Ishikawa (cell line): Measurements from ENCODE around the gene RYR3.

ENCODE experiments used
- CEBPB ChIP-seq: IDR thresholded peaks from 2 replicates; pipeline ENCODE4 v1.6.1; 2012
- CREB1 ChIP-seq: IDR thresholded peaks from 2 replicates; pipeline ENCODE4 v1.6.1; 2012; ENCODE audit warnings: low read depth
- EP300 ChIP-seq: IDR thresholded peaks from 2 replicates; pipeline ENCODE4 v1.6.1; 2012; ENCODE audit warnings: borderline replicate concordance
- FOXM1 ChIP-seq: IDR thresholded peaks from 2 replicates; pipeline ENCODE4 v1.6.1; 2012; ENCODE audit warnings: low read depth, borderline replicate concordance
- MAX ChIP-seq: IDR thresholded peaks from 2 replicates; pipeline ENCODE4 v1.6.1; 2012
- NFIC ChIP-seq: IDR thresholded peaks from 2 replicates; pipeline ENCODE4 v1.6.1; 2012
- RAD21 ChIP-seq: IDR thresholded peaks from 2 replicates; pipeline ENCODE4 v1.6.1; 2012; ENCODE audit warnings: low read depth
- TAF1 ChIP-seq: IDR thresholded peaks from 2 replicates; pipeline ENCODE4 v1.6.1; 2012; ENCODE audit warnings: low read depth, mild to moderate bottlenecking
- TCF12 ChIP-seq: IDR thresholded peaks from 2 replicates; pipeline ENCODE4 v1.6.1; 2012; ENCODE audit warnings: low read depth
- TEAD4 ChIP-seq: IDR thresholded peaks from 2 replicates; pipeline ENCODE4 v1.6.1; 2012
- YY1 ChIP-seq: IDR thresholded peaks from 2 replicates; pipeline ENCODE4 v1.6.1; 2012; ENCODE audit warnings: low read depth
- ZBTB7A ChIP-seq: IDR thresholded peaks from 2 replicates; pipeline ENCODE4 v1.6.1; 2012; ENCODE audit warnings: low read depth
- TF ChIP-seq, protein P1 (sequence below): IDR thresholded peaks from 2 replicates; pipeline ENCODE4 v1.6.1; 2012; ENCODE audit warnings: low read depth, mild to moderate bottlenecking
- TF ChIP-seq, protein P2 (sequence below): IDR thresholded peaks from 2 replicates; pipeline ENCODE4 v1.6.1; 2012

DNA sequence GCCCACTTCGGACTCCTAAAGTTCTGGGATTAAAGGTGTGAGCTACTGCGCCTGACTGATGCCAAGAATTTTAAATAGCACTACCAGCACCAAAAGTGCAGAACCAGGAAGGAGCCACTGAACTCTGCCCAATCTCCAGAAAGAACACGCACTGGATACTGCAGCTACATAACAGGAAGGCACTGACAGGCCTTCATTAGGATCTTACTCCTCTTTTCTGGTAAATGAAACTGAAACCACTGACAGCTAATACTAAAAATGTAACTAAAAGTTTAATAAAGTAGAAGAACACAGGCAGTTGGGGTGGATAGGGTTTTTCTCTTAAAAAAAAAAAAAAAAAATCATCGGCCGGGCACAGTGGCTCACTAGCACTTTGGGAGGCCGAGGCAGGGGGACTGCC lies 583.4 kb downstream of the RYR3 start:
- no peak for TF ChIP-seq TAF1
- TF ChIP-seq EP300: no peak
- no peak for TF ChIP-seq YY1
- TF ChIP-seq MAX: no peak
- TF ChIP-seq, protein P1, sequence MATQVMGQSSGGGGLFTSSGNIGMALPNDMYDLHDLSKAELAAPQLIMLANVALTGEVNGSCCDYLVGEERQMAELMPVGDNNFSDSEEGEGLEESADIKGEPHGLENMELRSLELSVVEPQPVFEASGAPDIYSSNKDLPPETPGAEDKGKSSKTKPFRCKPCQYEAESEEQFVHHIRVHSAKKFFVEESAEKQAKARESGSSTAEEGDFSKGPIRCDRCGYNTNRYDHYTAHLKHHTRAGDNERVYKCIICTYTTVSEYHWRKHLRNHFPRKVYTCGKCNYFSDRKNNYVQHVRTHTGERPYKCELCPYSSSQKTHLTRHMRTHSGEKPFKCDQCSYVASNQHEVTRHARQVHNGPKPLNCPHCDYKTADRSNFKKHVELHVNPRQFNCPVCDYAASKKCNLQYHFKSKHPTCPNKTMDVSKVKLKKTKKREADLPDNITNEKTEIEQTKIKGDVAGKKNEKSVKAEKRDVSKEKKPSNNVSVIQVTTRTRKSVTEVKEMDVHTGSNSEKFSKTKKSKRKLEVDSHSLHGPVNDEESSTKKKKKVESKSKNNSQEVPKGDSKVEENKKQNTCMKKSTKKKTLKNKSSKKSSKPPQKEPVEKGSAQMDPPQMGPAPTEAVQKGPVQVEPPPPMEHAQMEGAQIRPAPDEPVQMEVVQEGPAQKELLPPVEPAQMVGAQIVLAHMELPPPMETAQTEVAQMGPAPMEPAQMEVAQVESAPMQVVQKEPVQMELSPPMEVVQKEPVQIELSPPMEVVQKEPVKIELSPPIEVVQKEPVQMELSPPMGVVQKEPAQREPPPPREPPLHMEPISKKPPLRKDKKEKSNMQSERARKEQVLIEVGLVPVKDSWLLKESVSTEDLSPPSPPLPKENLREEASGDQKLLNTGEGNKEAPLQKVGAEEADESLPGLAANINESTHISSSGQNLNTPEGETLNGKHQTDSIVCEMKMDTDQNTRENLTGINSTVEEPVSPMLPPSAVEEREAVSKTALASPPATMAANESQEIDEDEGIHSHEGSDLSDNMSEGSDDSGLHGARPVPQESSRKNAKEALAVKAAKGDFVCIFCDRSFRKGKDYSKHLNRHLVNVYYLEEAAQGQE: no peak
- TF ChIP-seq NFIC: no peak
- TF ChIP-seq CREB1: no peak
- TF ChIP-seq TCF12: no peak
- TF ChIP-seq RAD21: no peak
- TF ChIP-seq CEBPB: no peak
- no peak for TF ChIP-seq TEAD4
- TF ChIP-seq ZBTB7A: no peak
- TF ChIP-seq, protein P2, sequence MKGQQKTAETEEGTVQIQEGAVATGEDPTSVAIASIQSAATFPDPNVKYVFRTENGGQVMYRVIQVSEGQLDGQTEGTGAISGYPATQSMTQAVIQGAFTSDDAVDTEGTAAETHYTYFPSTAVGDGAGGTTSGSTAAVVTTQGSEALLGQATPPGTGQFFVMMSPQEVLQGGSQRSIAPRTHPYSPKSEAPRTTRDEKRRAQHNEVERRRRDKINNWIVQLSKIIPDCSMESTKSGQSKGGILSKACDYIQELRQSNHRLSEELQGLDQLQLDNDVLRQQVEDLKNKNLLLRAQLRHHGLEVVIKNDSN: no peak
- TF ChIP-seq FOXM1: no peak
